Measurements from ENCODE around the gene PRKAB1.

The PRKAB1 gene

GRCh38 chr12:119714614-119715267, 46.8 kb downstream of the PRKAB1 start:
- no peak for DNase-seq

- DNase-seq: no peak
Observed at GRCh38 chr12:119715268-119715620, 47.3 kb downstream of the PRKAB1 start.

- no peak for DNase-seq
Observed at GRCh38 chr12:119718141-119718540, 50.2 kb downstream of the PRKAB1 start.

GRCh38 chr12:119720349-119720748, 52.4 kb downstream of the PRKAB1 start:
- no peak for DNase-seq

GRCh38 chr12:119721306-119721705, 53.4 kb downstream of the PRKAB1 start:
- no peak for DNase-seq

- DNase-seq: no peak
Observed at GRCh38 chr12:119725523-119725922, 57.6 kb downstream of the PRKAB1 start.

- DNase-seq: no peak
Observed at GRCh38 chr12:119727600-119728443, 59.9 kb downstream of the PRKAB1 start.

GRCh38 chr12:119728444-119728745, 60.5 kb downstream of the PRKAB1 start:
- DNase-seq: no peak

- no peak for DNase-seq
Observed at GRCh38 chr12:119729871-119730270, 61.9 kb downstream of the PRKAB1 start.

GRCh38 chr12:119730381-119730780, 62.4 kb downstream of the PRKAB1 start:
- DNase-seq: no peak
